Muscle of leg (tissue), 11 donors: ENCODE measurements around the gene RGMB. TPM values are rescaled to one million over a fixed set of nuclear protein-coding genes. Genes with fewer than 3 reads are reported as not detected.

Source experiments
- DNase-seq: peaks from one replicate; pipeline ENCODE4 v3.0.0; 2013
- H3K27ac ChIP-seq: one replicate; pipeline ENCODE4 v1.5.1; 2013; ENCODE audit warnings: mild to moderate bottlenecking, low read length, control low read depth
- H3K27me3 ChIP-seq: one replicate; pipeline ENCODE4 v1.6.1; 2013; ENCODE audit warnings: low read length; ENCODE audit not compliant: control insufficient read depth, insufficient read depth
- H3K36me3 ChIP-seq: one replicate; pipeline ENCODE4 v1.6.1; 2013; ENCODE audit warnings: low read length; ENCODE audit not compliant: control insufficient read depth, insufficient read depth
- H3K4me1 ChIP-seq: one replicate; pipeline ENCODE4 v1.6.1; 2013; ENCODE audit warnings: low read length; ENCODE audit not compliant: control insufficient read depth, insufficient read depth
- H3K4me3 ChIP-seq: one replicate; pipeline ENCODE4 v1.5.1; 2013; ENCODE audit warnings: low read length, control low read depth
- H3K9me3 ChIP-seq: replicated peaks from 2 replicates; pipeline ENCODE4 v1.6.1; 2013; ENCODE audit warnings: low read depth, low read length; ENCODE audit not compliant: control insufficient read depth
- WGBS: methylation state at CpG from one replicate; pipeline ENCODE4 v1.1.5; 2013; ENCODE audit warnings: missing lambda C conversion rate; ENCODE audit not compliant: insufficient coverage; 5-methylcytosine and 5-hydroxymethylcytosine counted together
- polyA plus RNA-seq, 8 donors: library from polyadenylated mRNA; unstranded; fragments of 120-200 nt; gene quantifications; one replicate each; pipeline versions ENCODE4 v1.2.1 to v1.2.3, GENCODE V29; 2013; ENCODE audit warnings: inconsistent platforms in 1 of 8, low replicate concordance in 1 of 8; ENCODE audit not compliant: insufficient read length in 8 of 8, insufficient read depth in 1 of 8
- total RNA-seq: library from RNA; stranded (reverse); fragments of 120-200 nt; gene quantifications from one replicate; pipeline ENCODE4 v1.2.4, GENCODE V29; 2013

Gene RGMB
- total and polyA plus RNA-seq, 9 donors = 29.5 to 72.0 (median 46.9) TPM

- DNase-seq = no peak
- Histone ChIP-seq H3K27me3 (no peaks in the 10 kb centered on the region), H3K4me1 (no peaks in the 10 kb centered on the region), H3K9me3 (peaks cover 15% of the 10 kb centered on the region), H3K27ac (no peak overlapping the region), H3K4me3 (no peak overlapping the region), H3K36me3 (no peaks in the 10 kb centered on the region)
- no CpG with 5 or more reads among the region's 3 CpGs for WGBS
Measured at GRCh38 chr5:98843481-98843880, 70.0 kb downstream of the RGMB start.

GRCh38 chr5:98844865-98845264 lies 71.4 kb downstream of the RGMB start:
- peaks cover 15% of the 10 kb centered on the region for H3K9me3 ChIP-seq
- WGBS = 100% methylated on average over 1 of the region's 6 CpGs
- no peak overlapping the region for H3K27ac ChIP-seq
- H3K4me3 ChIP-seq = no peak overlapping the region
- no peaks in the 10 kb centered on the region for H3K4me1 ChIP-seq
- H3K27me3 ChIP-seq = no peaks in the 10 kb centered on the region
- H3K36me3 ChIP-seq = no peaks in the 10 kb centered on the region
- DNase-seq = no peak

GRCh38 chr5:98845878-98846277 lies 72.4 kb downstream of the RGMB start:
- H3K27ac ChIP-seq = no peak overlapping the region
- no peak overlapping the region for H3K4me3 ChIP-seq
- no peaks in the 10 kb centered on the region for H3K4me1 ChIP-seq
- DNase-seq = no peak
- no peaks in the 10 kb centered on the region for H3K36me3 ChIP-seq
- H3K27me3 ChIP-seq = no peaks in the 10 kb centered on the region
- 93% methylated on average over 5 of the region's 8 CpGs for WGBS
- H3K9me3 ChIP-seq = peaks cover 15% of the 10 kb centered on the region

Other genes starting within 250 kb of the RGMB start
- gene CHD1, start 155.3 kb downstream of the RGMB start, total RNA-seq = 41.5 TPM
- 10 to 100 TPM; 24.8 to 32.9 (median 30.4) TPM for gene CHD1, start 155.3 kb downstream of the RGMB start, polyA plus RNA-seq